ENCODE data around the gene M1AP. TPM values are rescaled to one million over a fixed set of nuclear protein-coding genes. Genes with fewer than 3 reads are reported as not detected.

The M1AP gene
- total RNA-seq, 1 donor from 2014 or later: 4.9 TPM

DNA sequence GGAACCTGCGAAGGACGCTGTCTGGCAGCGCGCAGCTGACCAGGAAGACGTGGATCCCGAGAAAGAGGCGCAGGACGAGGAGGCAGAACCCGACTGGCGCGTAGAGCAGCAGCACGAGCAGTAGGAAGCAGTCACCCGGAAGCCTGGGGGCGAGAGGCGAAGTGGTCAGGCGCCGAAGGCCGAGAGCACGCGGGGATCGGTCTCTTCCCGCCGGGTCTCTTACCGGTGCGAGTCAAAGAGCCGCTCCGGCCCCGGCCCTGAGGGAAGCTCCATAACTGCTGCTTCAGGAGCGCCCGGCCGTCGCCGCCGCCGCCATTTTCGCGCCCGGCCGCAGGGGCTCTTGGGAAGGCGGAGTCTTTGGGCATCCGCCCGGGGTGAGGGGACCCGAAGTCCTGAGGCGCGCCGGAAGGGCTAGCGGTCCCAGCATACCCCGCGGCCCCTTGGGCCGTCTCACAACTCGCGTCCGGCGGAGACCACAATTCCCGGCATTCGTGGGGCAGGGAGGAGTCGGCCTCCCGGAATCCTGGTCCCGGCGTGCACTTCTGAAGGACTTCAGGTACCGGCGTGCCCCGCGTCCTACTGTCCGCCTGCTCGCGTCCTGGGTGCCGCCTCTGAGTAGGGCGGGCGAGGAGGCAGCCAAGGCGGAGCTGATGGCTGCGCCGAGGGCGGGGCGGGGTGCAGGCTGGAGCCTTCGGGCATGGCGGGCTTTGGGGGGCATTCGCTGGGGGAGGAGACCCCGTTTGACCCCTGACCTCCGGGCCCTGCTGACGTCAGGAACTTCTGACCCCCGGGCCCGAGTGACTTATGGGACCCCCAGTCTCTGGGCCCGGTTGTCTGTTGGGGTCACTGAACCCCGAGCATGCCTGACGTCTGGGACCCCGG, 118.5 kb downstream of the M1AP start, which contains the start of the genes AUP1 and HTRA2:
Gene AUP1, minus strand, starts transcription at position 350 of the 882 bp plus-strand sequence. Its CDS starts 77 bp downstream, at position 273.
Gene HTRA2, plus strand, starts transcription at position 577 of the 882 bp plus-strand sequence. Its CDS starts 74 bp downstream, at position 651.
- TF ChIP-seq POLR2AphosphoS5 (IDR thresholded peaks at IDR 0.05; ENCODE audit: insufficient read depth in 1 of 2, low read depth in 1 of 2) (peak; percentile 97), POLR2A (IDR thresholded peaks at IDR 0.05) (peak in 1 of 2 donors; percentile 64)
- TF ChIP-seq, protein P1, sequence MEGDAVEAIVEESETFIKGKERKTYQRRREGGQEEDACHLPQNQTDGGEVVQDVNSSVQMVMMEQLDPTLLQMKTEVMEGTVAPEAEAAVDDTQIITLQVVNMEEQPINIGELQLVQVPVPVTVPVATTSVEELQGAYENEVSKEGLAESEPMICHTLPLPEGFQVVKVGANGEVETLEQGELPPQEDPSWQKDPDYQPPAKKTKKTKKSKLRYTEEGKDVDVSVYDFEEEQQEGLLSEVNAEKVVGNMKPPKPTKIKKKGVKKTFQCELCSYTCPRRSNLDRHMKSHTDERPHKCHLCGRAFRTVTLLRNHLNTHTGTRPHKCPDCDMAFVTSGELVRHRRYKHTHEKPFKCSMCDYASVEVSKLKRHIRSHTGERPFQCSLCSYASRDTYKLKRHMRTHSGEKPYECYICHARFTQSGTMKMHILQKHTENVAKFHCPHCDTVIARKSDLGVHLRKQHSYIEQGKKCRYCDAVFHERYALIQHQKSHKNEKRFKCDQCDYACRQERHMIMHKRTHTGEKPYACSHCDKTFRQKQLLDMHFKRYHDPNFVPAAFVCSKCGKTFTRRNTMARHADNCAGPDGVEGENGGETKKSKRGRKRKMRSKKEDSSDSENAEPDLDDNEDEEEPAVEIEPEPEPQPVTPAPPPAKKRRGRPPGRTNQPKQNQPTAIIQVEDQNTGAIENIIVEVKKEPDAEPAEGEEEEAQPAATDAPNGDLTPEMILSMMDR (IDR thresholded peaks at IDR 0.05): no peak
- peak in 1 of 2 donors; percentile 99 for DNase-seq (ENCODE audit: extremely low spot score in 2 of 2)
- Histone ChIP-seq H3K27ac (peak within 1 kb of the TSS; percentile 85), H3K4me1 (peaks cover 33% of the 10 kb centered on the region), H3K4me3 (peak within 1 kb of the TSS; percentile 87 to 88), H3K9me3 (no peaks in the 10 kb centered on the region), H3K27me3 (no peaks in the 10 kb centered on the region), H3K36me3 (peaks cover 0 to 25% of the 10 kb centered on the region in 2 donors)
- intact Hi-C loops (cut with DNase I): loop anchor here (2.0 kb wide), 1 partner anchor 65 kb away; the partner anchor contains the start of gene MOGS

DNA sequence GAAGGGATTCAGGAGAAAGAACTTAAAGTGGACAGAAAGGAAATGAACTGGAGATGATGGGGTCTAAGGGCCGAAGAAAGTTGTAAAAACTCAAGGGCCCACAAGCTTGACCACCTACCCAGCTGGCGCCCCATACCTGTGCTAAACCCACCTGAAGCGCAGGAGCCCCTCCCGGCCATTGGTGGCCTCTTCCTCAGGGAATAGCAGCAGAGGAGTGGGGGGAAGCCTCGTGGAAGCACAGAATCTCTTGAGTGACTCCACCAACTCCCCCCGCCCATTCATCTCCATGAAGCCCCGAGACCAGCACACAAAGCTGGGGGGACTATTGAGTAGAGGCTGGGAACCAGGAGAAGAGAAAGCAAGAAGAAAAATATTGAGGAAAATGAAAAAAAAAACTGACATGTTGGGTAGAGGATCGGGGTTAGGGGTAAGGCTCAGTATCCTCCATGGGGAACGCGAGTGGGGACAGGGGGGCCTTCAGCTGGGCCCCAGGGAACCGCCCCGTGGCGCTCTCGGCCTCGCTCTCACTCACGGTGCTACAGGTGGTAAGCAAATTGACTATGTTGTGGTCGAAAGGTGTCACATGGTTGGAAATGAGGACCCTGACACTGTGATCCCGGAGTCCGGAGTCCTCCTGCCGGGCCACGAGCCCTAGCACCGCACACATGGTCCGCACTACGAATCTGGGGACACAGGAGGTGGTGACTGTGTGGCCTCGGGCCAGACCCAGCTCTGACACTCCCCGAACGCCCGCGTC, 119.4 kb downstream of the M1AP start:
- Histone ChIP-seq H3K27ac (peak overlapping the region; percentile 85), H3K27me3 (no peaks in the 10 kb centered on the region), H3K9me3 (no peaks in the 10 kb centered on the region), H3K36me3 (peaks cover 0 to 25% of the 10 kb centered on the region in 2 donors), H3K4me1 (peaks cover 33% of the 10 kb centered on the region), H3K4me3 (peak overlapping the region; percentile 87 to 88)
- intact Hi-C loops (cut with DNase I): loop anchor here (2.0 kb wide), 1 partner anchor 64 kb away; the partner anchor contains the start of gene MOGS
- no peak for DNase-seq (ENCODE audit: extremely low spot score in 2 of 2)
- TF ChIP-seq POLR2A (IDR thresholded peaks at IDR 0.05) (no peak), POLR2AphosphoS5 (IDR thresholded peaks at IDR 0.05; ENCODE audit: insufficient read depth in 1 of 2, low read depth in 1 of 2) (no peak)
- TF ChIP-seq, protein P1 (IDR thresholded peaks at IDR 0.05): no peak

DNA sequence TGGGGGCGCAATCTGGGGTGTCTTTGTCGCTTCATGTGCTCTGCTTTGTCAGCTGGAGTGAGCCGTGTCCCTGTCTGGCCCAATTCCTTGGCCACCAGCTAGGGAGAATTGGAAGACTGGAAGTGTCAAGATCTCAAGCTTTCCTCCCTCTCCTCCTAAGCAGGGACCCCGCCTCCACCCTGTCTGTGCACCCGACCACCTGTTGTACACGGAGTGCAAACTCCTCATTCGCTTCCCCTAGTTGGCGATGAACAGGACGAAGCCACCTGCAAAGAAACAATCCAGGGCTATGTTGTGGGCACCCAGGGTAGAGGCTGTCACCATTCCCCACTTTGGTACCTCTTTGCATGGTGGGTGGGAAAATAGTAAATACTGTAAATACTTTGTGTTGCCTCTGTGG, 120.4 kb downstream of the M1AP start:
- intact Hi-C loops (cut with DNase I): loop anchor here (2.0 kb wide), 1 partner anchor 63 kb away; the partner anchor contains the start of gene MOGS
- TF ChIP-seq, protein P1 (IDR thresholded peaks at IDR 0.05): no peak
- TF ChIP-seq POLR2A (IDR thresholded peaks at IDR 0.05) (no peak), POLR2AphosphoS5 (IDR thresholded peaks at IDR 0.05; ENCODE audit: insufficient read depth in 1 of 2, low read depth in 1 of 2) (no peak)
- Histone ChIP-seq H3K27ac (no peak overlapping the region), H3K4me1 (peaks cover 33% of the 10 kb centered on the region), H3K4me3 (no peak overlapping the region), H3K27me3 (no peaks in the 10 kb centered on the region), H3K9me3 (no peaks in the 10 kb centered on the region), H3K36me3 (peaks cover 0 to 21% of the 10 kb centered on the region in 2 donors)
- DNase-seq (ENCODE audit: extremely low spot score in 2 of 2): no peak

DNA sequence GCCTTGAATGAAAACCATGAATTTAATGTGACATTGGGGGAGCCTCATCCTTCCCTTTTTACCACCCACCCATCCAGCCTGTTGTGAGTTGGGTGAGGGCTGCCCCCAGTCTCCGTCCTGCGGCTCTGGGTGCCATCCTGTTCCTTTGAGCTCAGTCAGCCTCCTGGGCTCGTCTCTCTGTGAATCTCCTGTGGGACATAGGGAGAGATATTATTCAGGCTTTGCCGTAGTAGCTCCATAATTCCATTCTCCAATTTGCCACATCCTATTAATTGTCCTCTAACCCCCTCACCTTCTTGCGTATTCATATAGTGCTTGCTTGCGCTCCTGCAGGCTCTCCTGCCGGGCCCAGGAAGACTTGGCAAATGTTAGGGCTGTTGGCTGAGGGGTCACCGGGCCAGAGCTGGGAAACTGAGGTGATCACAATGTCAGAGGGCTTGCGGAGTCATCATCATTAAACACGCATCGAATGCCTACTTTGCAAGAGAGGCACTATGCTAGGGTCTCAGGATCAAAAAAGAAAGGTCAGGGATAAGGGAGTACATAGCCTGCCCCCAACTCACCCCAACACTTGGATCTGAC, 121.4 kb downstream of the M1AP start:
- TF ChIP-seq, protein P1 (IDR thresholded peaks at IDR 0.05): no peak
- TF ChIP-seq POLR2A (IDR thresholded peaks at IDR 0.05) (no peak), POLR2AphosphoS5 (IDR thresholded peaks at IDR 0.05; ENCODE audit: insufficient read depth in 1 of 2, low read depth in 1 of 2) (no peak)
- Histone ChIP-seq H3K4me3 (no peak overlapping the region), H3K36me3 (peaks cover 0 to 21% of the 10 kb centered on the region in 2 donors), H3K27ac (no peak overlapping the region), H3K9me3 (no peaks in the 10 kb centered on the region), H3K27me3 (no peaks in the 10 kb centered on the region), H3K4me1 (peaks cover 29% of the 10 kb centered on the region)
- DNase-seq (ENCODE audit: extremely low spot score in 2 of 2): no peak
- intact Hi-C loops (cut with DNase I): no loop called here
